GM13976 (cell line): ENCODE results near the gene FCHSD2.

Experiments used
- DNase-seq: peaks from one replicate; pipeline ENCODE4 v3.0.0; 2012; ENCODE audit warnings: low spot score
- in situ Hi-C: fragments of 300-500 bp; cut with MboI; formaldehyde crosslinking; loops from one replicate; pipeline ENCODE4 v1.12.0; 2022; ENCODE audit warnings: low sequenced_read_pairs, mixed read lengths, inconsistent platforms; ENCODE audit not compliant: unreplicated experiment
- TF ChIP-seq, protein P1 (sequence below): IDR thresholded peaks from 2 replicates; pipeline ENCODE4 v1.5.1; 2012; ENCODE audit warnings: borderline replicate concordance, mild to moderate bottlenecking; ENCODE audit not compliant: insufficient read depth; ENCODE audit errors: extremely low read depth, missing control alignments, control extremely low read depth

Gene FCHSD2

DNA sequence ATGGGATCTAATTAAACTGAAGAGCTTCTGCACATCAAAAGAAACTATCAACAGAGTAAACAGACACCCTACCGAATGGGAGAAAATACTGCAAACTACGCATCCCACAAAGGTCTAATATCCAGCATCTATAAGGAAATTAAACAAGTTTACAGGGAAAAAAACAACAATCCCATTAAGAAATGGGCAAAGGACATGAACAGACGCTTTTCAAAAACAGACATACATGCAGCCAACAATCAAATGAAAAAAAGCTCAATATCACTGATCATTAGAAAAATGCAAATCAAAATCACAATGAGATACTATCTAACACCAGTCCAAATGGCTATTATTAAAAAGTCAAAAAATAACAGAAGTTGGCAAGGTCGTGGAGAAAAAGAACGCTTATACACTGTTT, 117.5 kb downstream of the FCHSD2 start:
- in situ Hi-C loops, result no loop called here
- no peak for DNase-seq
- TF ChIP-seq, protein P1, sequence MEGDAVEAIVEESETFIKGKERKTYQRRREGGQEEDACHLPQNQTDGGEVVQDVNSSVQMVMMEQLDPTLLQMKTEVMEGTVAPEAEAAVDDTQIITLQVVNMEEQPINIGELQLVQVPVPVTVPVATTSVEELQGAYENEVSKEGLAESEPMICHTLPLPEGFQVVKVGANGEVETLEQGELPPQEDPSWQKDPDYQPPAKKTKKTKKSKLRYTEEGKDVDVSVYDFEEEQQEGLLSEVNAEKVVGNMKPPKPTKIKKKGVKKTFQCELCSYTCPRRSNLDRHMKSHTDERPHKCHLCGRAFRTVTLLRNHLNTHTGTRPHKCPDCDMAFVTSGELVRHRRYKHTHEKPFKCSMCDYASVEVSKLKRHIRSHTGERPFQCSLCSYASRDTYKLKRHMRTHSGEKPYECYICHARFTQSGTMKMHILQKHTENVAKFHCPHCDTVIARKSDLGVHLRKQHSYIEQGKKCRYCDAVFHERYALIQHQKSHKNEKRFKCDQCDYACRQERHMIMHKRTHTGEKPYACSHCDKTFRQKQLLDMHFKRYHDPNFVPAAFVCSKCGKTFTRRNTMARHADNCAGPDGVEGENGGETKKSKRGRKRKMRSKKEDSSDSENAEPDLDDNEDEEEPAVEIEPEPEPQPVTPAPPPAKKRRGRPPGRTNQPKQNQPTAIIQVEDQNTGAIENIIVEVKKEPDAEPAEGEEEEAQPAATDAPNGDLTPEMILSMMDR, result no peak

DNA sequence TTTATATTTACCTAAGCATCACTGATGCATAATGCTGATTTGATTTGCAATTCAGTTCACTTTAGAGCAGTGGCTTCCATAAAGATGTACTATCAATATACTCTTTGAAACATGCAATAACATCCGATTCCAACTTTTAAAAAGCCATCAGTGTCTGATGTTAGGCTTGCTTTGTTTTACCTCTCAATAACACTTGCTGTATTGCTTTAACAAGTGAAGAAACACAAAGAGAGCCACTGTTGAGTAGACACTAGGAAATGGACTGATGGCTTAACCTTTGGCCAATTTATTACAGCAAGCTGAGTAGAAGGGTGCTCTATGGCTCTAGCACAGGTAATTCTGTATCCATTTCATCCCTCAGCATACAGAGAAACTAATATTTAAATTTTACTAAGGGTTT, 122.1 kb downstream of the FCHSD2 start:
- no peak for DNase-seq
- TF ChIP-seq, protein P1, result no peak
- in situ Hi-C loops, result no loop called here

DNA sequence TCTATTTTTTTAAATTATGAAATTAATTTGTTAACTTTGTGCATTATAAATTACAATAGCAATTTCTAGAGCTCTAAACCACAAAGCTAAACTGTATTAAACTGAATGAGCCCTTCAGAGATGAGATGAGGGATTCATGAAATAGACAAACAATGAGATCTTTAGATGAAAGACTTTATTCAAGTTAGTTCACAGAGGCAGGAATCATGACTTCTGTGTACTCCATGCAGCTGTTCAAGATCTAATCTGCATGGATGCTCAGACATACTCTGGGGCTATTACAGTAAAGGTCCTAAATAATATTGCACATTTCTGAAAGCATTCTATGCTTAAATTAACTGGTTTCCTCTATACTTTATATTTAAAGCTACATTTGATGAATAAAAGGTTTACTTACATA, 122.7 kb downstream of the FCHSD2 start:
- TF ChIP-seq, protein P1, result no peak
- in situ Hi-C loops, result no loop called here
- DNase-seq, result no peak

DNA sequence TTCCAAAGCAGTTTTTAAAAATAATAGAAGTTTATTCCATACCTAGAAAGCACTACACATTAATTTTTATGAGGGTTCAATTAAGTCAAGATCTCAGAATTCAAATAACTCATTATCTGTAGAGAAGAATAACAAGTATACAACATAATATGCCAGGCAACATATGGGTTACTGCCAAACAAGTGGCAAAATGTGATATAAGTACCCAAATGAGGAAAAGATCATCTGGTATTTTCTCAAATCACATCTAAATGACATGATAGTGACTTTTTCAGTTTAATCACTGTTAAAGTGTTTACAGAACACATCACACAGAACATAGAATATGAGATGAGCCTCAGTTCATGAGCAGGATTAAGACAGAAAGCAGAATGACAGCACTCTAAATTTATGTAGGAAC, 123.3 kb downstream of the FCHSD2 start:
- in situ Hi-C loops, result no loop called here
- TF ChIP-seq, protein P1, result no peak
- no peak for DNase-seq

DNA sequence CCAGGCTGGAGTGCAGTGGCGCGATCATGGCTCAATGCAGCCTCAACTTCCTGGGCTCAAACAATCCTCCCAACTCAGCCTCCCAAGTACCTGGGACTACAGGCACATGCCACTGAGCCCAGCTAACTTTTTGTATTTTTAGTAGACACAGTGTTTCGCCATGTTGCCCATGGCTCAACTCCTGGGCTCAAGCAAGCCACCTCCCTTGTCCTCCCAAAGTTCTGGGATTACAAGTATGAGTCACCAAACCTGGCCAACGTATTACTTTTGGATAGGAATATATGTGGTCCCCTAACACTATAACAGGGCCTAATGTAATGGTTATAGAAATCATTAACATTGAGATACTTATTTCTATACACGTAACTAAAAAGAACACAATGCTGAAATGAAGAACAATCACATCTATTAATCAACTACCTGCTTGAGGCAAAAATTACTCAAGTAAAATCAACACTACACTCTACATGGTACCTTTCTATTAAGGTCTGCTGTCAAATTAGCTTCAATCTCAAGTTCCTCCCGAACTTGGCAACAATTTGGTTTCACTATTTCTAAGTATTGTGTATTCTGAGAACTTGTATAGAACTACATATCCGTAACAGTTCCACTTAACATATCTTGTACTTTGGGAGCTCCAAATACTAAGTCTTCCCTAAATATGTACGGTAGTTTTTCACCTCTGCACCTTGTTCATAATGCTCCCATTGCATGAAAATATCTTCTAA, 124.9 kb downstream of the FCHSD2 start:
- TF ChIP-seq, protein P1, result no peak
- in situ Hi-C loops, result no loop called here

DNA sequence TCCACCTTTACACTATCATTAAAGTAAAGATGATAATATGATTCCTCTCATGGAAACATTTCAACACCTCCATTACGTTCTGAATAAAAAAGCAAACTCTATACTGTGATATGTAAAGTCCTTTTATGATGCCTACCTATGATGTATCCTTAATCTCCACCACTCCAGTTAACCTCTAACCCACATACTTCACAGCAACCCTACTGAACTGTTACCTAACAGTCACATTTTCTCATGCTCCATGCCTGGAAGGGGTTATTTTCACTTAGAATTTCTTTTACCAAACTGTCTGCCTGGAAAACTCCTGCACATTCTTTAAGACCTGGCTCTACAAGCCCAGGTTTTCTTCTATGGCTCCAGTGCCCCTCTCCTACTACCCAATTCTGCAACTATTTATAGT, 129.1 kb downstream of the FCHSD2 start:
- in situ Hi-C loops, result no loop called here
- DNase-seq, result no peak
- TF ChIP-seq, protein P1, result no peak

More for the DNA sequence above, 124.9 kb downstream of the FCHSD2 start:
- no peak for DNase-seq
